ENCODE results near the gene GBX1.

GBX1 gene

GRCh38 chr7:151109094-151110048 lies 58.1 kb downstream of the GBX1 start:
- Histone ChIP-seq H2AFZ (ENCODE audit: low read length) (no peak overlapping the region), H3K79me2 (ENCODE audit: insufficient read depth, low read length) (peaks cover 8% of the 10 kb centered on the region; the same call in 1 of the 2 replicates), H3K36me3 (ENCODE audit: insufficient read depth, low read length) (peaks cover 7% of the 10 kb centered on the region; the same call in 1 of the 2 replicates)

GRCh38 chr7:151107882-151108281 lies 59.6 kb downstream of the GBX1 start:
- TF ChIP-seq CTCF (conservative IDR thresholded peaks at IDR 0.05; ENCODE audit: low read length) (no peak), EZH2phosphoT487 (IDR thresholded peaks at IDR 0.05; ENCODE audit: borderline replicate concordance) (no peak)
- H3K4me1 ChIP-seq (ENCODE audit: insufficient read depth, low read length, poor library complexity, severe bottlenecking): no peaks in the 10 kb centered on the region
- no peaks in the 10 kb centered on the region for H3F3A ChIP-seq (ENCODE audit: low read depth)
- H3K4me2 ChIP-seq (ENCODE audit: low read depth, low read length, poor library complexity, severe bottlenecking): no peak overlapping the region
- no peak overlapping the region for H2AFZ ChIP-seq (ENCODE audit: low read length)
- peaks cover 8% of the 10 kb centered on the region; the same call in 1 of the 2 replicates for H3K79me2 ChIP-seq (ENCODE audit: insufficient read depth, low read length)
- H3K9me3 ChIP-seq (ENCODE audit: insufficient read depth, low read depth, low read length): no peaks in the 10 kb centered on the region
- peaks cover 8% of the 10 kb centered on the region; the same call in 1 of the 2 replicates for H3K36me3 ChIP-seq (ENCODE audit: insufficient read depth, low read length)
- peaks cover 12% of the 10 kb centered on the region for H4K20me1 ChIP-seq (ENCODE audit: insufficient read depth, low read length, poor library complexity, severe bottlenecking)
- H3K27me3 ChIP-seq (ENCODE audit: insufficient read depth, low read length, poor library complexity, severe bottlenecking): no peaks in the 10 kb centered on the region
- no peak overlapping the region for H3K4me3 ChIP-seq (ENCODE audit: low read length, poor library complexity, severe bottlenecking)
- no peaks in the 10 kb centered on the region for H3K9me2 ChIP-seq (replicated peaks; ENCODE audit: low read depth, low read length)
- H3K9ac ChIP-seq (ENCODE audit: low read depth, low read length, poor library complexity, severe bottlenecking): no peak overlapping the region

More at GRCh38 chr7:151109094-151110048, 58.1 kb downstream of the GBX1 start:
- no peak for TF ChIP-seq CTCF (conservative IDR thresholded peaks at IDR 0.05; ENCODE audit: low read length)
- Histone ChIP-seq H3K9me3 (ENCODE audit: insufficient read depth, low read depth, low read length) (no peaks in the 10 kb centered on the region), H3K9me2 (replicated peaks; ENCODE audit: low read depth, low read length) (no peaks in the 10 kb centered on the region), H3F3A (ENCODE audit: low read depth) (no peaks in the 10 kb centered on the region), H3K4me1 (ENCODE audit: insufficient read depth, low read length, poor library complexity, severe bottlenecking) (no peaks in the 10 kb centered on the region), H3K4me2 (ENCODE audit: low read depth, low read length, poor library complexity, severe bottlenecking) (no peak overlapping the region), H3K27me3 (ENCODE audit: insufficient read depth, low read length, poor library complexity, severe bottlenecking) (no peaks in the 10 kb centered on the region), H4K20me1 (ENCODE audit: insufficient read depth, low read length, poor library complexity, severe bottlenecking) (peaks cover 12% of the 10 kb centered on the region), H3K4me3 (ENCODE audit: low read length, poor library complexity, severe bottlenecking) (no peak overlapping the region), H3K9ac (ENCODE audit: low read depth, low read length, poor library complexity, severe bottlenecking) (no peak overlapping the region)

- H2AFZ ChIP-seq (ENCODE audit: low read length): no peak overlapping the region
- H4K20me1 ChIP-seq (ENCODE audit: insufficient read depth, low read length, poor library complexity, severe bottlenecking): no peaks in the 10 kb centered on the region
- no peak overlapping the region for H3K4me3 ChIP-seq (ENCODE audit: low read length, poor library complexity, severe bottlenecking)
- peaks cover 8% of the 10 kb centered on the region; the same call in 1 of the 2 replicates for H3K36me3 ChIP-seq (ENCODE audit: insufficient read depth, low read length)
- H3K27me3 ChIP-seq (ENCODE audit: insufficient read depth, low read length, poor library complexity, severe bottlenecking): no peaks in the 10 kb centered on the region
- peaks cover 17% of the 10 kb centered on the region; the same call in 1 of the 2 replicates for H3K79me2 ChIP-seq (ENCODE audit: insufficient read depth, low read length)
- H3K4me2 ChIP-seq (ENCODE audit: low read depth, low read length, poor library complexity, severe bottlenecking): no peak overlapping the region
- TF ChIP-seq CTCF (conservative IDR thresholded peaks at IDR 0.05; ENCODE audit: low read length) (no peak), EZH2phosphoT487 (IDR thresholded peaks at IDR 0.05; ENCODE audit: borderline replicate concordance) (no peak)
- no peaks in the 10 kb centered on the region for H3K9me3 ChIP-seq (ENCODE audit: insufficient read depth, low read depth, low read length)
- no peak overlapping the region for H3K9ac ChIP-seq (ENCODE audit: low read depth, low read length, poor library complexity, severe bottlenecking)
- no peaks in the 10 kb centered on the region for H3F3A ChIP-seq (ENCODE audit: low read depth)
- no peaks in the 10 kb centered on the region for H3K9me2 ChIP-seq (replicated peaks; ENCODE audit: low read depth, low read length)
- no peaks in the 10 kb centered on the region for H3K4me1 ChIP-seq (ENCODE audit: insufficient read depth, low read length, poor library complexity, severe bottlenecking)
These were observed 62.9 kb downstream of the GBX1 start for GRCh38 chr7:151104411-151105235.

All from Loucy (cell line).